ENCODE results near the gene PTPN20.
"Not testable (repeated sequence)": the region's sequence is repeated elsewhere in the genome, so short reads cannot be mapped to it uniquely, and the experiment has no call there.

PTPN20 gene

DNA sequence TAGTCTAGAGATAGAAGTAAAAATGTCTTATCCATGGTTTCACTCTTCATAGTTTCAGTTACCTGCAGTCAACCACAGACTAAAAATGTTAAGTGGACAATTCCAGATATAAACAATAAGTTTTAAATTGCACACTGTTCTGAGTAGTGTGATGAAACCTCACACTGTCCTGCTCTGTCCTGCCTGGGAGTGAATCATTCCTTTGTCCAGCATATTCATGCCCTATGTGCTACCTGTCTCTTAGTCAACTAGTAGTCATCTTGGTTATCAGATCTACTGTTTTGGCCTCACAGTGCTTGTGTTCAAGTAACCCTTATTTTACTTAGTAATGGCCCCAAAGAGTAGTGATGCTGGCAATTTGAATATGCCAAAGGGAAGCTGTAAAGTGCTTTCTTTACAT, 49.5 kb downstream of the PTPN20 start:
- DNase-seq, result not testable (repeated sequence)

DNA sequence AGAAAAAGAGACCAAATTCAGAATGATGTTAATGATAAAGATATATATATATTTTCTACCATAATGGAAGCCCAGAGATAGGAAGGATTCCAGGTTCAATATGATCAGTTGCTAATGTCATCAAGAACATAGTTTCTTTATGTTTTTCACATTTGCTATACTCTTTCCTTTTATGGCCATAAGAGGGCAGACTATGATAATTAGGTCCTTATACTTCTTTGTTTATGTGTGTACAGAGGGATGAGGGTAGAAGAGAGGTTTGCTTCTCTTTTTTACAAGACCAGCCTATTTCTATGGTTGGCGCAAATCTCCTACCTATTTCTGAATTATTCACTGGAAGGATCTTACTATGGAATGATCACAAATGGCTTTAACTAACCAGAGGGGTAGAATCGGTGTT, 52.1 kb downstream of the PTPN20 start:
- not testable (repeated sequence) for DNase-seq

DNA sequence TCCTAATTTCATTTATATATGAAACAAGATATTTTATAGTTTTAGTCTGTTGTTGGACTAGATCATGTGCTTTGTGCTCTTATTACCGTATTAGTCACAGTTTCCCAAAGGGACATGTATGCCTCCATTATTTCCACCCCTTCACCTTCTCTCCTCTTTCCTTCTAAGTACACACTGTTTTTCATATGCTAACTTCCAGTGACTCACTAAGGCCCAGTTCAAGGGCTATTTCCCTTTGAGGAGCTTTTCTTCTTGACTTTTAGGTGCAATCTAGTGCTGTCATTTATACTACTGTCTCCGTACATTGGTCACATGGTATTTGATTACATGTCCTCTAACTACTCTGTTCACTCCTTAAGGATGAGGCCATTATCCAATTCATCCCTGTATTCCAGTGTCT, 55.8 kb downstream of the PTPN20 start:
- not testable (repeated sequence) for DNase-seq

DNA sequence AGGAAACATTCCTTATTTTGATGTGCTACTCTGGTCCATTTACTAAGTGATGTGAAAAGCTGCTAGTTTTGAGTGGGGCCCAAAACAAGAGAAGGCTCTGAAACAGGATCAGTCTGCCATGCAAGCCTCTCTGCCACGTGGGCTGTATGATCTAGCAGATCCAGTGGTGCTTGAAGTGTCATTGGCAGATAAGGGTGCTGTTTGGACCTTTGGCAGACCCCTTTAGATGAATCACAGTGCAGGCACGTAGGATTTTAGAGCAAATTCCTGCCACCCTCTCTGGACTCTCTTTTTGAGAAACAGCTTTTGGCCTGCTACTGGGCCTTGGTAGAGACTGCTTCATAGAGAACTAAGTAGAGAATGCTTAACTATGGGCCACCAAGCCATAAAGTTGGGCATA, 69.0 kb downstream of the PTPN20 start:
- DNase-seq, result not testable (repeated sequence)

DNA sequence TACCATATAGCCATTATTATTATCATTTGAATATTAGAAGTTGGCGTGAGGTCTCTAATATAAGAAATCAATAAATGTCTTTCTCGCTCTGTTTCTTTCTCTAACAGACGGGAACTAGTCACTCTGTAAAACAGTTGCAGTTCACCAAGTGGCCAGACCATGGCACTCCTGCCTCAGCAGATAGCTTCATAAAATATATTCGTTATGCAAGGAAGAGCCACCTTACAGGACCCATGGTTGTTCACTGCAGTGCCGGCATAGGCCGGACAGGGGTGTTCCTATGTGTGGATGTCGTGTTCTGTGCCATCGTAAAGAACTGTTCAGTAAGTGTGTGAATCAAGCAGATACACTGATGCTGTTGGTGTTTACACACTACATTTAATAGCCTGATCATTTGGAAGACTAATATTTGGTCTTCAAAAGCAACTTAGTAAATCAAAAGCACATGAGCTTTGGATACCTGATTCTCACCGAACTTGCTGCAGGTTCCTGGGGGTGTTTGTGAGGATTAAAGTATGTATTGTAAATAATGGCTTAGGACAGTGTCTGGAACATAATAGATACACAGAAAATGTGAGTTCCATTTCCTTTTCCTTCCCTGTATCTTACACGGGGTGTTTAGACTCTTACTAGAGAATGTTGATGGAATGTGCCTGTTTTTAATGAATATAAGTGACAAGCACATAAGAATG, 76.2 kb downstream of the PTPN20 start:
- not testable (repeated sequence) for DNase-seq

DNA sequence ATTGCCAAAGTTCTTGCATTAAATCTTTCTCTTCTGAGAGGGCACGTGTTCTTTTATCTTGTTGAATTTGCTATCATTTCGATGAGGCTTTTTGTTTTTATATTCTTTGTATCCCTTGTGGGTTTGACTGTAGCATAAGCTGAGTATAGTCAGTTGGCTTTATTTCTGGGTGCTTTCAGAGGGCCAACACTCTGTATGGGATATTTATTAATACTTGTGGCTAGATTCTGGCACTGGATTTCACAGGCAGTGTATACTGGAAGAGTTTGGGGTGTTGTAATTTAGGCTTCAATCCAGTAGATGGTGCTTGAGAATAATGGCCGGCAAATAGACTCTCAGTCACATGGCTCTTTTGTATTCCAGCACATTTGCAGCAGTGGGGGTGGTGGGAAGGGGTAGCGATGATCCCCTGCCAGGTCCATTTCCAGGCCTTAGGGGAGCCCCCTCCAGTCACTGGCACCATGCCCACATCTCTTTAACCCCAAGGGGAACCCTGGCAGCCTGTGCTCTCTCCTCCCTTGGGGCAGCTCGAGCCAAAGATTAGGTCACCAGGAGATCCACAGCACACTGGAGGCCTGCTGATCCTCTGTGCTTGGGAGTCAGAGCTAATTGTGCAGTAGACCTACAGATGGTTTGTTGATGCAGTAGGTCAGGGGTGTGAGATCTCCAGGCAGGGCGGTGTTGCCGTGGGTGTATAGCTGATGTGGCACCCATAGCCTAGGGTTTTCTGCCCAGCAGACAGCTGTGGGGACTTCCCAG, 81.8 kb downstream of the PTPN20 start:
- peak in 1 of 2 experiments; percentile 14 for DNase-seq

DNA sequence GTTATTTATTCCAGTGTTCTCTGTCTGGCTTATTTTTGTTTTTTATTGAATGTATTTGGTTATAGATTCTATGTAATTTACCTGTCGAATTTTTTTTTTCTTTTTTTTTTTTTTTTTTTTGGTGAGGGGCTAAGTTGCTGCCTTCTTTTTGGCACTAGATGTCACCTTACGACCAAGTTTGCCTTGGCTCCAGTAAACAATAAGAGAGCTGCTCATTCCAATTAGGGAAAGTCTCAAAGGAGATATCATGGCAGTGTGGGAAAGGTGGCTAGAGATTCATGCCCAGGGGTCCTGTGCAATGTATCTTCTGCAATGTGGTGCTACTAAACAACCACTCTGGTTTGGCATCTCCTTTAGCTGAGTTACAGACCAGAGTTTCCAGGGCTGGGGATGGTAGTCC, 84.0 kb downstream of the PTPN20 start:
- no peak for DNase-seq

DNA sequence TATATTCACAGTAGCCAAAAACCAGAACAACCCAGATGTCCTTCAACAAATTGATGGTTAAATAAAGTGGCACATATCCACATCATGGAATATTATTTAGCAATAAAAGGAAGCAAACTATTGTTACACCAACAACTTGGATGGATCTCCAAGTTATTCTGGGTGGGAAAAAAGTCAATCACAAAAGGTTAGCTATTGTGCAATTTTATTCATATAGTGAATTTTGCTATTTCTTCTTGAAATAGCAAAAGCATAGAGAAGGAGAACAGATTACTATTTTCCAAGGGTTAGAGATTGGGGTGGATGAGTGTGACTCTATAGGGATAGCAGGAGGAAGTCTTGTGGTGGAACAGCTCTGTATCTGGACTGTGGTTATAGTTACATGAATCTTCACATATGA, 87.0 kb downstream of the PTPN20 start:
- no peak for DNase-seq

DNA sequence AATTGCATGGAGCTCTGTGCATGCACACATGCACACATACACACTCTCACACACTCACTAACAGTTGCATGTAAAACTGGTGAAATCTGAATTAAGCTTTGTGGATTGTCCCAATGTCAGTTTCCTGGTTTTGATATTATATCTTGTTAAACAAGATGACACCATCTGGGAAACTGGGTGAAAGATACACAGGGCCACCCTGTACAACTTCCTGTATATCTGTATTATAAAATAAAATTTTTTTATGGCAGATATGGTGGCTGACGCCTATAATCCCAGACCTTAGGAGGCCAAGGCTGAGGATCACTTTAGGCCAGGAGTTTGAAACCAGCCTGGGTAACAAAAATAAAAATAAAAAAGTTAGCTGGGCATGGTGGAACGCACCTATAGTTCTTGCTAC, 87.4 kb downstream of the PTPN20 start:
- DNase-seq, result no peak

DNA sequence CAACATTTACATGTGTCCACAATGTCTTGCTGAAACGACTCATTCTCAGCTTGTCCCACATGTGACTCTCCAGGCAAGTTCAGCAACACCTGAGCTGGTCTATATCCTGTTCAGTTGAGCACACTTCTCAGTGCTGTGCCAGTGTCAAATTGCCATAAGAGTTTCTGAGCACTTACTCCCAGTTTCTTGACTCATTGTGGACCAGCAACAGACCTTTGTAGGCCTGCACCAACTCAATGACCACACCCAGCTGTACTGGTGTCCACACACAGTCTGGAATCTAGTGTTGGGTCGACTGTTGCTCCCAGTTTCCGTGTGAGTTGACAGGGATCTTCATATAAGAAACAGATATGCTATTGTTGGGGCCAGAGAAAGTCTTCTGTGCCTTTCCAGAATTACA, 88.0 kb downstream of the PTPN20 start:
- DNase-seq, result no peak

DNA sequence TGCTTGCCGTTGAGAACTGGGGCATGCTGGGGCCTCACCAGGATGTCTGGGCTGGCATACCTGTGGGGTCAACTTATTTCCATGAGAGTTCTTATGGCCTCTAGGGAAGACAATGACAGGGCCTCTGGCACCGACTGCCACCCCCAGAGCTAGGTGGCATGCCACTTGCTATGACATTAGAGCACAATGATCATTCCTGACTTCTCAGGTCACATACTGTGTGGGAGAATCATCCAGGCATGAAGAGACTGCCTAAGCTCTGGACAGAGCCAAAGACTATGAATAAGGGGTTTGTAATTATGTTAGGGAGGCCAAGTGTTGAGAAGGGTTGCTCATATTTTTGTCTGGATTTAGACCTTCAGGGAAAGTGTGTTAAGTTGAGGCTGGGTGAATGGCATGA, 97.5 kb downstream of the PTPN20 start:
- DNase-seq, result no peak

DNA sequence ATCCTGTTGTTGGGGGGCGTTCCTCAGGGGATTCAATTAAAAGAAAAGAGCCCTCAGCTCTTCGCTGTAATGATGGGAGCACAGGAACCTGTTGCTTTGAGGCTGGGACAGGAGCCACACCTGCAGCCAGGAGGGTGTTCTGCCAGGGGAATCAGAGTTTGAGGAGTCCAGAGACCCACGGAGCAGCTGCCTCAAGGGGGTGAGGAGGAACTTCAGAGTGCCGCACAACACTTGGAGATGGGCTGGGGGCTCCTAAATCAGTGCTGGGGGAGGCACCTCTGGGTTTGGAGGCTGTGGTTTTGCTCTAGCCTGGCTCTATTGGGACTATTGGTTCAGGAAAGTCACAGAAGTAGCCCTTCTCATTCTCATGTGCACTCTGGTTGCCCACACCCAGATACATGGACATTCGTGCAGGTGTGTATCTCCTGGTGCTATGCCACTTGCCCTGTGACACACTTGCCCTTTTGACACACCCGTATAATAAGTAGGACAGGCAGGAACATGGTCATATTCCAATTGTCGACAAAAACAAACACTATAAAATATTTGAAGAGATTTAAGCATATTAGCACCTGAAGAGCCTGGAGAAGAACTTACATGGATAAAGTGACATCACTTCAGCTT, 98.1 kb downstream of the PTPN20 start:
- DNase-seq, result no peak

DNA sequence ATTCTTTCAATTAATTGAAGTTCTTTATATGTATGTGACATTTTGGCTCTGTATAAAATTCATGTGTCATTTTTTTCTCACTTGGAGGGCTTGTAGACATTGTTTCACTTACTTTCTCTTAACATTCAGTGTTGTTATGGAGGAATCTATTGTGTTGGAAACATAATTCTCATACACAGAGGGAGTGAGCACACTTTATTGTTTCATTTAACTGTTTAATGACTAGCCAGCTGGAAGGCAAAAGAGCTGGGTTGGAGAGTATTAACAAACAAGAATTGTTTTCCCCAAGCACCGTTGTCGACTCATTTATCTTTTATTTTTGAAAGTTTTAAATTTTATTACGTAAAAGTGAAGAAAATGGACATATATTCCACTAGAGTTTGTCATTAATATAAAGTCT, 98.8 kb downstream of the PTPN20 start:
- no peak for DNase-seq

DNA sequence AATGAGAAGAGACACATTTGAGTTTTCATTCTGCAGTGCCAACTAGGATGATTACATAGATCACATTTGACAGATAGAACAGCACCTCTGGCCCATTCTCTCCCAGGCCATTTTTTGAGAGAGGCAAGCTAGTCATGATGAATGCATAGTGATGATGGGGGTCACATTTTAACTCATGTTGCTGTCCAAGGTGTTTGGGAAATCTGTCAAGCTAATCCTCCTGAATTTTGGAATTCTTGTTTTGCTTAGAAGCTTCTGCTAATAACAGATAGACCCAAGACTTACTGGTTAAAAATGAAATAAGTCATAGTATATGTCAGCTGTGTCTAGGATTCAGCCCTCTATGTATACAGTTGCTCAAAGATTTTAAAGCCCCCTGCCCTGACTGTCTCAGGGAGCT, 101.0 kb downstream of the PTPN20 start:
- DNase-seq, result no peak

DNA sequence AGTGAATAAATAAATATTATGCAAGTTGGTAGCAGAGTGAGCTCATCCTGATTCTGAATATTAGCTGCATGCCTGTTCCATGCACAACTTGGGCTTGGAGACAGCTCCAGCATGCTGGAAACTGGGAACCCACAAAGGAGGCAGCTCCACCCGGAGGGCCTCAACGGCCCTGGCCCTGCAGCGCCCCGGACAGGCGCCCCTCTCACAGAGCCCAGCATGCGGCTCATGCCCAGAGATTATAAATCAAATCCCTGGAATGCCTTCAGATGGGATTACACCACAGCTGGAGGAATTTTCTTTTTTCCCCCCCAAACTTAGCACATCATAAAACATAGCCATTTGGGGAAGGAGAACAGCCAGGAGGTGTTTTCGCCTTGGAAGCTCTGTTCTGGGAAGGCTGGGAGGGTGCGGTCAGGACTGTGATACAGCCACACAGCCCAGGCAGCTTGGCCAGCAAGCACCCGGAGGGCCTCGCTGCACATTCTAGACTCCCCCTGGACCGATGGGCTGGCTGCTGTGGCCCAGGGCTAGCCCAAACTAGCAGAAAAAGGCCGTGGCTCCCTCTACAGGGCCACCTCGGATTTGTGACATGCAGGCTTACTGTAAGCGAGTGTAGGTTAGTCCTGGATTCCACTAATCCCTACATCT, 102.4 kb downstream of the PTPN20 start:
- no peak for DNase-seq

DNA sequence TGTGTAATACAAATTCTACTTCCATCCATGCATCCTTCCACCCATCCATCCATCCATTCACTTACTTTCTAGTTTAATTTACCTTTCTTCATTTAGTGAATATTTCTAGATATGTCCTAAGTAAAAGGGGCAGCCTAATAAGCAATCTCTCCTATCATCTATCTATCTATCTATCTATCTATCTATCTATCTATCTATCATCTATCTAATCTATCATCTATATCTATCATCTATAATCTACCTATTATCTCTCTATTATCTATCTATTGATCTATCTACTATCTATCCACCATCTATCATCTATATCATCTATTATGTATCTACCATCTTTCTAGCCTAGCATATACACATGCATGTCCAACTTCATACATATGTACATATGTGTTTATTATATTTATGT, 104.2 kb downstream of the PTPN20 start:
- no peak for DNase-seq

DNA sequence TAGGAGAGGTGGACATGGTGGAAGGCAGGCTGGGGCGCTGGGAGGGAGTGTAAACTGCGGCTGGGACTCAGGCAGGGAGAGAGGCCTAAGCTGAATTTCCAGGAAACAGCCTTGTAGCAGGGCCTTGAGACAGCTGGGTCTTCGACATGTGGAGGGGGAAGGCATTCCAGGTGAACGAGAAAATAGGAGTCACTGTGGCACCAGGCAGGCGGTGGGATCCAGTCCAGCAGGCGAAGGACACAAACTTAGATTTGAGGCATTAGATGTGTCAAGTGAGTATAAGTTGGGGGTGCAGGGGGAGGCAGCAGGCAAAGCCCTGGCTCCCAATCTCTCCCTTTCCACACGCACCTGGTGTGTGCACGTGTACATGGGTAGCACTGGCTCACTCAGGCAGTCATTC, 105.3 kb downstream of the PTPN20 start:
- no peak for DNase-seq

DNA sequence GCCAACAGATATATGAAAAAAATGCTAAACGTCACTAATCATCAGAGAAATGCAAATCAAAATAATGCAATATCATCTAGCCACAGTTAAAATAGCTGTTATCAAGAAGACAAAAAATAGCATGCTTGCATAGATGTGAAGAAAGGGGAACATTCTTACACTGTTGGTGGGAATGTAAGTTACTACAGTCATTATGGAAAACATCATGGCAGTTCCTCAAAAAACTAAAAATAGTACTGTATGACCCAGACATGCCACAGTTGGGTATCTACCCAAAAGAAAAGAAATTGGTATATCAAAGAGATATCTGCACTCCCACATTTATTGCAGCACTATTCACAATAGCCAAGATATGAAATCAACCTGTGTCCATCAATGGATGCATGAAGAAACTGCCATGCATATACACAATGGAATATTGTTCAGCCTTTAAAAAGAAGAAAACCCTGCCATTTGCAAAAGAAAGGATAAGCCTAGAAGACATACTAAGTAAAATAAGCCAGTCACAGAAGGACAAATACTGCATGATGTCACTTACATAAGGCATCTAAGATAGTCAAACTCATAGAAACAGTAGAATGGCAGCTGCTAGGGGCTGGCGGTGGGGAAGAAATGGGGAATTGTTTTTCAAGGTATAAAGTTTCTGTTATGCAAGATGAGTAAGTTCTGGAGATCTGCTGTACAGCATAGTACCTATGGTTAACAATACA, 107.0 kb downstream of the PTPN20 start:
- DNase-seq, result no peak

DNA sequence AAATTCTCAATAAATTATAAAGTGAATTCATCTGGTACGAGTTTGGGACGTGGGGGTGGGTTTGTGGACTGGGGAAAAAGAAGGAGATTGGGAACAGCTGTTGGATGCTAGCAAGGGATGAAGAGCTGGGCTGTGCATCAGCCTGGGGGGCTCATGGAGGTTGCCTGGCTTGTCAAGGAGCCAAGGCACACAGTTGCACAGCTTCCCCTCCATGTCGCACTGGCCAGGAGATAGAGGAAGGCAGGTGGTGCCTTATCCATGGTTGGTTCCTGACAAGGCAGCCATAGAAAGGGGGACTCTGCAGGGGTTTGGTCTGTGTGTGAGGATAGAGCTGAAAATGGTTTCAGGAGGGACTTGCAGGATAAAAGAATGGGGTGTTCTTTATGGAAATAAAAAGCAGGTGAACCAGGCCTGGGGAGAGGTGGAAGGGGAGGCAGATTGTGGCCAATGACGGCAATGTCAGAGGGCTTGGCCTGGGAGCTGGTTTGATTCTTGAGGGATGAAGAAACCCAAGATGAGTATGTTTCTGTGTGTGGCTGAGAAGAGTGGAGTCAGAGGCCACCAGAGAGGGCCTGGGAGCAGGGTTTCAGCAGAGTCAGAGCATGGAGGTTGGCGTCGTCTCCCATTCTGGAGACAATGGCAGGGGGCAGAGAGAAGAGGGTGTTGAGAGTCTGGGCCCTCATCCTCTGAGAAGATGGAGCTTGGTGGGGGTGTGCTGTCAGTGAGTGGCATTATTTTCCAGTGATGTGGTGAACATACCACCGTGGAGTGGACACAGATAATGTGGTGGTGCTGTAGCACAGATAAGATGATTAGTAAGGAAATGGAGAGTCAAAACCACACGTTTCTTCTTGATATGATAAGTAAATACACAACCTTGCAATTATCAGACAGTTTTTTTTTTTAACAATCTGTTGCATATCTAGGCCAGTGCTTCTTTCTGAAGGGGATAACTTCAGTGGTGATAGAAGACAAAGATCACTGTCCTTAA, 108.2 kb downstream of the PTPN20 start:
- DNase-seq, result no peak

DNA sequence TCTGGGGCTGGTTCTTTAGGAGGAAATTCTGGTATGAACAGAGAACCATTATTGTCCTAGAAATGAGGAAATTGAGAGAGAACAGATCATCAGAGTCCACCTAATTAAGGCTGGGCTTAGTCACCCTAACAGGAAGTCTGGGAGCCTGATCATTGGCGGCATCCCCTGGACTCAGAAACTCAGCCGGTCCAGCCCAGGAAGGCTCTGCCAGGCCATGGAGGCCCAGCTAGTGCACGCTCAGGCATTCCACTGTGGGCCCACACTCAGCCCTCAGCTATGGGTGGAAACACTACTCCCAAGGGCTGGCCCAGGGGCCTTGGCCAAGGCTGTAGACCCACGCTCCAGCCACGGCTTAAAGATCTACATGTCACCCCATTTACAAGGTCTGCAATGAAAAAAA, 109.2 kb downstream of the PTPN20 start:
- no peak for DNase-seq

DNA sequence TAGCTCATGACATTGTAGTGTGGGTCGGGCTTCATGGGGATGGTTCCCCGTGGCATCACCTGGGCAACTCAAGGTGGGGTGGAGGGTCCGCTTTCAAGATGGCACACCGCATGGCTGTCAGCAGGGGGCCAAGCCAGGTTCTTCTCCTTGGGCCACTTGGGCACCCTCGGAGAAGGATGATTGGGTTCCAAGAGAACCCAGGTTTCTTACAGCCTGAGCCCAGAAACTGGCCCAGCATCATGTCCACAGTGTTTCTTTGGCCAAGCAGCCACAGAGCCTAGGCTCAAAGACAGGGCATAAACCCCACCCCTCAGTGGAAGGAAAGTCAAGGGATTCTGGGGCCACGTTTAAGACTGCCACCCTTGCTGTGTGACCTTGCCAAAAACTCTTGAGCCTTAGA, 110.6 kb downstream of the PTPN20 start:
- no peak for DNase-seq

Data from SW 1271 (cell line).